ENCODE measurements around the gene CCL2.

The CCL2 gene

GRCh38 chr17:34254651-34255380, at the start of gene CCL2:
TSS of gene CCL2 (plus strand) at chr17:34255285. CDS start at chr17:34255350, 65 bp downstream.
- Histone ChIP-seq H3K79me2 (ENCODE audit: insufficient read depth, low read length) (no peaks in the 10 kb centered on the region), H3K4me3 (ENCODE audit: low read length, poor library complexity, severe bottlenecking) (no peak within 1 kb of the TSS), H3K4me1 (ENCODE audit: insufficient read depth, low read length, poor library complexity, severe bottlenecking) (no peaks in the 10 kb centered on the region), H3K4me2 (ENCODE audit: low read depth, low read length, poor library complexity, severe bottlenecking) (peak within 1 kb of the TSS; percentile 32), H4K20me1 (ENCODE audit: insufficient read depth, low read length, poor library complexity, severe bottlenecking) (no peaks in the 10 kb centered on the region), H3K27me3 (ENCODE audit: insufficient read depth, low read length, poor library complexity, severe bottlenecking) (no peaks in the 10 kb centered on the region), H3K9me3 (ENCODE audit: insufficient read depth, low read depth, low read length) (no peaks in the 10 kb centered on the region), H3F3A (ENCODE audit: low read depth) (no peaks in the 10 kb centered on the region), H3K36me3 (ENCODE audit: insufficient read depth, low read length) (no peaks in the 10 kb centered on the region), H3K9me2 (replicated peaks; ENCODE audit: low read depth, low read length) (no peaks in the 10 kb centered on the region), H3K9ac (ENCODE audit: low read depth, low read length, poor library complexity, severe bottlenecking) (no peak within 1 kb of the TSS), H2AFZ (ENCODE audit: low read length) (peak within 1 kb of the TSS; percentile 15; the same call in 1 of the 2 replicates)
- TF ChIP-seq EZH2phosphoT487 (IDR thresholded peaks at IDR 0.05; ENCODE audit: borderline replicate concordance) = no peak
- TF ChIP-seq, protein P1, sequence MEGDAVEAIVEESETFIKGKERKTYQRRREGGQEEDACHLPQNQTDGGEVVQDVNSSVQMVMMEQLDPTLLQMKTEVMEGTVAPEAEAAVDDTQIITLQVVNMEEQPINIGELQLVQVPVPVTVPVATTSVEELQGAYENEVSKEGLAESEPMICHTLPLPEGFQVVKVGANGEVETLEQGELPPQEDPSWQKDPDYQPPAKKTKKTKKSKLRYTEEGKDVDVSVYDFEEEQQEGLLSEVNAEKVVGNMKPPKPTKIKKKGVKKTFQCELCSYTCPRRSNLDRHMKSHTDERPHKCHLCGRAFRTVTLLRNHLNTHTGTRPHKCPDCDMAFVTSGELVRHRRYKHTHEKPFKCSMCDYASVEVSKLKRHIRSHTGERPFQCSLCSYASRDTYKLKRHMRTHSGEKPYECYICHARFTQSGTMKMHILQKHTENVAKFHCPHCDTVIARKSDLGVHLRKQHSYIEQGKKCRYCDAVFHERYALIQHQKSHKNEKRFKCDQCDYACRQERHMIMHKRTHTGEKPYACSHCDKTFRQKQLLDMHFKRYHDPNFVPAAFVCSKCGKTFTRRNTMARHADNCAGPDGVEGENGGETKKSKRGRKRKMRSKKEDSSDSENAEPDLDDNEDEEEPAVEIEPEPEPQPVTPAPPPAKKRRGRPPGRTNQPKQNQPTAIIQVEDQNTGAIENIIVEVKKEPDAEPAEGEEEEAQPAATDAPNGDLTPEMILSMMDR (conservative IDR thresholded peaks at IDR 0.05; ENCODE audit: low read length) = no peak

DNA sequence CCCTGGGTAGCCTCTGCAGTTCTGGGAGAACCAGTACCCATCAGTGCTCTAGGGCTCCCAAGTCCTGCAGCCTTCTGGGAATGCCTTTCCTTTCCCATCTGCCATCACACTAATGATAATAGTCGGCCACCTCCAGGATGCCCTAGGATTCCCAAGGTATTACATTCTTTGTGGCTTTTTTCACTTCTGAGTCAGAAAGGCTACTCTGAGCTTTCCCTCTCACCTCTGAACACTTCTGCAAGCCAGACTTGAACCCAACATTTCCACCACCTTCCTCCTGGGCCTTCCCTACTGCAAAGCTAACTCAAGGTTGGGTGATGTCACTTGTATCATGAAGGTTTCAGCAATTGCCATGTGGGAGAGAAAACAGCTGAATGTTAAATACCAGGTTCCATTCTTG, 49.7 kb upstream of the CCL2 start:
- H3K79me2 ChIP-seq (ENCODE audit: insufficient read depth, low read length) = no peaks in the 10 kb centered on the region
- TF ChIP-seq, protein P1 (conservative IDR thresholded peaks at IDR 0.05; ENCODE audit: low read length) = no peak
- TF ChIP-seq EZH2phosphoT487 (IDR thresholded peaks at IDR 0.05; ENCODE audit: borderline replicate concordance) = no peak
- H2AFZ ChIP-seq (ENCODE audit: low read length) = no peak overlapping the region
- no peaks in the 10 kb centered on the region for H3K36me3 ChIP-seq (ENCODE audit: insufficient read depth, low read length)
- H3F3A ChIP-seq (ENCODE audit: low read depth) = no peaks in the 10 kb centered on the region
- no peaks in the 10 kb centered on the region for H4K20me1 ChIP-seq (ENCODE audit: insufficient read depth, low read length, poor library complexity, severe bottlenecking)
- H3K9me2 ChIP-seq (replicated peaks; ENCODE audit: low read depth, low read length) = no peaks in the 10 kb centered on the region
- no peak overlapping the region for H3K9ac ChIP-seq (ENCODE audit: low read depth, low read length, poor library complexity, severe bottlenecking)
- H3K9me3 ChIP-seq (ENCODE audit: insufficient read depth, low read depth, low read length) = no peaks in the 10 kb centered on the region
- no peak overlapping the region for H3K4me3 ChIP-seq (ENCODE audit: low read length, poor library complexity, severe bottlenecking)
- H3K4me1 ChIP-seq (ENCODE audit: insufficient read depth, low read length, poor library complexity, severe bottlenecking) = no peaks in the 10 kb centered on the region
- H3K27me3 ChIP-seq (ENCODE audit: insufficient read depth, low read length, poor library complexity, severe bottlenecking) = no peaks in the 10 kb centered on the region
- no peak overlapping the region for H3K4me2 ChIP-seq (ENCODE audit: low read depth, low read length, poor library complexity, severe bottlenecking)

DNA sequence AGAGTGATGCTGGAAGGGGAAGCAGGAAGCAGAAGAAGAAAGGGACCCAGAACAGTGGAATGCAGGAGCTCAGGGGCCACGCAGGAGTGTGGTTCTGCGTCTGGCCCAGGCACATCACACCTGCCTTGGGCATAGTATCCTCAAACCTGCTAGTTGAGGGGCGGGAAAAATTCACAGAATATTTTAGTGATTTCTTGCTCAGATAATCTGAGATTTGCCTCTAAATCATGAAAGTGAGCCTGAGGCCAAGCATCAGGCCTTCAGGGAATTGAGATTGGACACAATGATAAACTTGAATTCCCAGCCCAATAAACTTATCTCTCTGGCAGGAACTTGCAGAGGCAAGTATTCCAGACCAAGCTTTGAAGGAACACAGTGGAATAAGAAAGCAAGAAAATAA, 48.5 kb upstream of the CCL2 start:
- no peaks in the 10 kb centered on the region for H3K27me3 ChIP-seq (ENCODE audit: insufficient read depth, low read length, poor library complexity, severe bottlenecking)
- no peaks in the 10 kb centered on the region for H3K79me2 ChIP-seq (ENCODE audit: insufficient read depth, low read length)
- H3K4me1 ChIP-seq (ENCODE audit: insufficient read depth, low read length, poor library complexity, severe bottlenecking) = no peaks in the 10 kb centered on the region
- no peaks in the 10 kb centered on the region for H3K36me3 ChIP-seq (ENCODE audit: insufficient read depth, low read length)
- no peak overlapping the region for H2AFZ ChIP-seq (ENCODE audit: low read length)
- no peaks in the 10 kb centered on the region for H3K9me2 ChIP-seq (replicated peaks; ENCODE audit: low read depth, low read length)
- TF ChIP-seq, protein P1 (conservative IDR thresholded peaks at IDR 0.05; ENCODE audit: low read length) = no peak
- no peak overlapping the region for H3K4me3 ChIP-seq (ENCODE audit: low read length, poor library complexity, severe bottlenecking)
- H3K4me2 ChIP-seq (ENCODE audit: low read depth, low read length, poor library complexity, severe bottlenecking) = no peak overlapping the region
- no peaks in the 10 kb centered on the region for H3K9me3 ChIP-seq (ENCODE audit: insufficient read depth, low read depth, low read length)
- no peaks in the 10 kb centered on the region for H4K20me1 ChIP-seq (ENCODE audit: insufficient read depth, low read length, poor library complexity, severe bottlenecking)
- no peaks in the 10 kb centered on the region for H3F3A ChIP-seq (ENCODE audit: low read depth)
- H3K9ac ChIP-seq (ENCODE audit: low read depth, low read length, poor library complexity, severe bottlenecking) = no peak overlapping the region
